ENCODE results near the gene SRC.
"Not testable (repeated sequence)": the region's sequence is repeated elsewhere in the genome, so short reads cannot be mapped to it uniquely, and the experiment has no call there.

The SRC gene

DNA sequence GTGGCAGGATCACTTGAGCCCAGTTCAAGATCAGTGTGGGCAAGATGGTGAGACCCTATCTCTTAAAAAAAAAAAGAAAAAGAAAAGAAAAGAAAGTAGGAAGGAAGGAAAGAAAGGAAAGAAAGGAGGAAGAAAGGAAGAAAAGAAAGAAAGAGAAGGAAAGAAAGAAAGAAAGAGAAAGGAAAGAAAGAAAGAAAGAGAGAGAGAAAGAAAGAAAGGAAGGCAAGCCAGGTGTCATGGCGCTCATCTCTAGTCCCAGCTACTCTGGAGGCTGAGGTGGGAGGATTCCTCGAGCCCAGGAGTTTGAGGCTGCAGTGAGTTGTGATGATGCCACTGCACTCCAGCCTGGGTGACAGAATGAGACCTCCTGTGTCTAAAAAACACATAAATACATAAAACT lies 11.5 kb upstream of the SRC start:
- H3K27ac ChIP-seq, result no peak overlapping the region
- H2AFZ ChIP-seq (ENCODE audit: low read depth), result no peak overlapping the region
- no peaks in the 10 kb centered on the region for H4K20me1 ChIP-seq (ENCODE audit: insufficient read depth)
- no peak overlapping the region for H3K4me3 ChIP-seq (IDR thresholded peaks at IDR 0.05; ENCODE audit: insufficient read depth, low read depth, low read length)
- no peak overlapping the region for H3K9ac ChIP-seq
- no peaks in the 10 kb centered on the region for H3K27me3 ChIP-seq (ENCODE audit: insufficient read depth, low read depth)
- H3K36me3 ChIP-seq (ENCODE audit: insufficient read depth), result no peaks in the 10 kb centered on the region
- H3K4me1 ChIP-seq (ENCODE audit: low read depth, poor library complexity, severe bottlenecking), result peaks cover 12% of the 10 kb centered on the region
- H3K4me2 ChIP-seq, result no peak overlapping the region
- no peak for TF ChIP-seq CTCF (conservative IDR thresholded peaks at IDR 0.05; ENCODE audit: low read depth, low read length)
- no peaks in the 10 kb centered on the region for H3K79me2 ChIP-seq (ENCODE audit: insufficient read depth, low read depth)

- H3K79me2 ChIP-seq (ENCODE audit: insufficient read depth, low read depth), result no peaks in the 10 kb centered on the region
- 0 out of 2 replicates have a peak overlapping the region, but pooled peaks have one; percentile 38 for H2AFZ ChIP-seq (ENCODE audit: low read depth)
- peaks cover 12% of the 10 kb centered on the region for H3K4me1 ChIP-seq (ENCODE audit: low read depth, poor library complexity, severe bottlenecking)
- no peak overlapping the region for H3K4me3 ChIP-seq (IDR thresholded peaks at IDR 0.05; ENCODE audit: insufficient read depth, low read depth, low read length)
- no peaks in the 10 kb centered on the region for H4K20me1 ChIP-seq (ENCODE audit: insufficient read depth)
- no peaks in the 10 kb centered on the region for H3K36me3 ChIP-seq (ENCODE audit: insufficient read depth)
- H3K9ac ChIP-seq, result no peak overlapping the region
- no peak overlapping the region for H3K27ac ChIP-seq
- no peak overlapping the region; the same call in 1 of the 2 replicates for H3K4me2 ChIP-seq
- no peak for TF ChIP-seq CTCF (conservative IDR thresholded peaks at IDR 0.05; ENCODE audit: low read depth, low read length)
- no peaks in the 10 kb centered on the region for H3K27me3 ChIP-seq (ENCODE audit: insufficient read depth, low read depth)
Measured at GRCh38 chr20:37335642-37336368, 10.1 kb upstream of the SRC start.

GRCh38 chr20:37336369-37337207 lies 9.4 kb upstream of the SRC start:
- H3K9ac ChIP-seq, result no peak overlapping the region
- H3K4me3 ChIP-seq (IDR thresholded peaks at IDR 0.05; ENCODE audit: insufficient read depth, low read depth, low read length), result no peak overlapping the region
- peak overlapping the region; percentile 38; the same call in 1 of the 2 replicates for H2AFZ ChIP-seq (ENCODE audit: low read depth)
- H3K79me2 ChIP-seq (ENCODE audit: insufficient read depth, low read depth), result no peaks in the 10 kb centered on the region
- H3K27me3 ChIP-seq (ENCODE audit: insufficient read depth, low read depth), result no peaks in the 10 kb centered on the region
- peaks cover 12% of the 10 kb centered on the region for H3K4me1 ChIP-seq (ENCODE audit: low read depth, poor library complexity, severe bottlenecking)
- H3K4me2 ChIP-seq, result peak overlapping the region; percentile 11; the same call in 1 of the 2 replicates
- H3K27ac ChIP-seq, result no peak overlapping the region
- no peaks in the 10 kb centered on the region for H3K36me3 ChIP-seq (ENCODE audit: insufficient read depth)
- no peaks in the 10 kb centered on the region for H4K20me1 ChIP-seq (ENCODE audit: insufficient read depth)
- no peak for TF ChIP-seq CTCF (conservative IDR thresholded peaks at IDR 0.05; ENCODE audit: low read depth, low read length)

- Histone ChIP-seq H3K27me3 (ENCODE audit: insufficient read depth, low read depth) (no peaks in the 10 kb centered on the region), H2AFZ (ENCODE audit: low read depth) (no peak overlapping the region), H3K4me3 (IDR thresholded peaks at IDR 0.05; ENCODE audit: insufficient read depth, low read depth, low read length) (no peak overlapping the region), H3K4me2 (no peak overlapping the region), H3K4me1 (ENCODE audit: low read depth, poor library complexity, severe bottlenecking) (peaks cover 12% of the 10 kb centered on the region), H3K27ac (no peak overlapping the region), H3K9ac (no peak overlapping the region), H3K79me2 (ENCODE audit: insufficient read depth, low read depth) (no peaks in the 10 kb centered on the region), H3K36me3 (ENCODE audit: insufficient read depth) (no peaks in the 10 kb centered on the region), H4K20me1 (ENCODE audit: insufficient read depth) (no peaks in the 10 kb centered on the region)
- TF ChIP-seq CTCF (conservative IDR thresholded peaks at IDR 0.05; ENCODE audit: low read depth, low read length), result no peak
Measured at GRCh38 chr20:37337208-37337991, 8.5 kb upstream of the SRC start.

- H2AFZ ChIP-seq (ENCODE audit: low read depth); H4K20me1 ChIP-seq (ENCODE audit: insufficient read depth); H3K27me3 ChIP-seq (ENCODE audit: insufficient read depth, low read depth); H3K9ac ChIP-seq; H3K36me3 ChIP-seq (ENCODE audit: insufficient read depth); H3K79me2 ChIP-seq (ENCODE audit: insufficient read depth, low read depth); H3K4me2 ChIP-seq; H3K4me3 ChIP-seq (IDR thresholded peaks at IDR 0.05; ENCODE audit: insufficient read depth, low read depth, low read length); H3K27ac ChIP-seq: not testable (repeated sequence)
- peaks cover 12% of the 10 kb centered on the region for H3K4me1 ChIP-seq (ENCODE audit: low read depth, poor library complexity, severe bottlenecking)
Measured at GRCh38 chr20:37338380-37338779, 7.6 kb upstream of the SRC start.

All from KMS-11 (cell line).